GM13976 (cell line): ENCODE results near the gene TPD52L2.

ENCODE experiments used
- DNase-seq: peaks from one replicate; pipeline ENCODE4 v3.0.0; 2012; ENCODE audit warnings: low spot score
- in situ Hi-C: fragments of 300-500 bp; cut with MboI; formaldehyde crosslinking; loops from one replicate; pipeline ENCODE4 v1.12.0; 2022; ENCODE audit warnings: low sequenced_read_pairs, mixed read lengths, inconsistent platforms; ENCODE audit not compliant: unreplicated experiment
- TF ChIP-seq, protein P1 (sequence below): IDR thresholded peaks from 2 replicates; pipeline ENCODE4 v1.5.1; 2012; ENCODE audit warnings: borderline replicate concordance, mild to moderate bottlenecking; ENCODE audit not compliant: insufficient read depth; ENCODE audit errors: extremely low read depth, missing control alignments, control extremely low read depth

Gene TPD52L2

DNA sequence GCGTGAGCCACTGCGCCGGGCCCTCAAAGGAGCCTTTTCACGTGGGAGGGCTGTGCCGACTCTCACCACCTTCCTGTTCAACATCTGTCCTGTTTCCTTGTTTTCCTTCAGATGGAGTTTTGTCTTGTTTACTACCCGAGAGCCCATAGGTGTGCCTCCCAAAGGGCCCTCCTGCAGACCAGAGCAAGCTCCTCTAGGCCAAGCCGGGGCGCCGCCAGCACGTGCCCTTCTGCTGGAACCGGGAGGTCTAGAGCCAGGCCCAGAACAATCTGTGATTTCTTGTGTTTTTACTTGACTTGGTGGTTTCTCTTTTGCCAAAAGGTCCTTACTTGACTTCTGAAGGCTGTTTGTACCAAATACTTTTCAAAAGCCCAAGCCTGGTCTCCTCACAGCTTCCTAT lies 21.9 kb downstream of the TPD52L2 start:
- in situ Hi-C loops, result no loop called here
- TF ChIP-seq, protein P1, sequence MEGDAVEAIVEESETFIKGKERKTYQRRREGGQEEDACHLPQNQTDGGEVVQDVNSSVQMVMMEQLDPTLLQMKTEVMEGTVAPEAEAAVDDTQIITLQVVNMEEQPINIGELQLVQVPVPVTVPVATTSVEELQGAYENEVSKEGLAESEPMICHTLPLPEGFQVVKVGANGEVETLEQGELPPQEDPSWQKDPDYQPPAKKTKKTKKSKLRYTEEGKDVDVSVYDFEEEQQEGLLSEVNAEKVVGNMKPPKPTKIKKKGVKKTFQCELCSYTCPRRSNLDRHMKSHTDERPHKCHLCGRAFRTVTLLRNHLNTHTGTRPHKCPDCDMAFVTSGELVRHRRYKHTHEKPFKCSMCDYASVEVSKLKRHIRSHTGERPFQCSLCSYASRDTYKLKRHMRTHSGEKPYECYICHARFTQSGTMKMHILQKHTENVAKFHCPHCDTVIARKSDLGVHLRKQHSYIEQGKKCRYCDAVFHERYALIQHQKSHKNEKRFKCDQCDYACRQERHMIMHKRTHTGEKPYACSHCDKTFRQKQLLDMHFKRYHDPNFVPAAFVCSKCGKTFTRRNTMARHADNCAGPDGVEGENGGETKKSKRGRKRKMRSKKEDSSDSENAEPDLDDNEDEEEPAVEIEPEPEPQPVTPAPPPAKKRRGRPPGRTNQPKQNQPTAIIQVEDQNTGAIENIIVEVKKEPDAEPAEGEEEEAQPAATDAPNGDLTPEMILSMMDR, result no peak
- no peak for DNase-seq

DNA sequence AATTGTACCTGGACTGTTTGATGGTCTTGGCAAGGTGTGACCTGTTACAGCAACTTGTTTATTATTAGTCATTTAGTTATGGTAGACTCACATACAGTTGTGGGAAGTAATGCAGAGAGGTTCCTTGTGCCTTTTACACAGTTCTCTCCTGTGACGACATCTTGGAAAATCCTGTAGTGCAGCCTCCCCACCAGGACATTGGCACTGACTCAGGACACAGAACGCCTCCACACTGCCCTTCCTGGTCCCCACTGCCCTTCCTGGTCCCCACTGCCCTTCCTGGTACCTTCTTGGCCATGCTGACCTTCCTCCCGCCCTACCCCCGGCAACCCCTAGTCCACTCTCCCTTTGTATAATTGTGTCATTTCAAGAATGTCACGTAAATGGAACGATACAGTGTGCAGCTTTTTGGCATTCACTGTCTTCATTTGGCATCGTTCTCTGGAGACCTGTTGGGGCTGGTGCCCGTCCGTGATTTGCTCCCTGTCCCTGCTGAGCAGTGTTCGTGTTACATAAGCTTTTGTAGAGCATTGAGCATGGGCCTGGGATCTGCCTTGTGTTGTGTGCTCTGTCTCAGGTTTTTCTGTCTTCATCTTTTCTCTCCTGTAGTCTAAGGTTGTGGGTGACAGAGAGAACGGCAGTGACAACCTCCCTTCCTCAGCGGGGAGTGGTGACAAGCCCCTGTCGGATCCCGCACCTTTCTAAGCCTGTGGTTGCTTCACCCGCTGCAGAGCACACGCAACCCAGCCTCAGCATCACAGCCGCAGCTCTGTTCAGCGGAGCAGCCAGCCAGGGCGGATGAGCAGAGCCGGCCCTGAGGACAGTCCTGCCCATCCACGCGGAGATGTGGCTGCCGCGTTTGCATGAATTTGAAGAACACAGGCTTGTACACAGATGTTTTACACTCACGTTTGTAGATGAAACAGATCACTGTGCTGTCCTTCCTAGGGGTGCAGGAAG lies 24.5 kb downstream of the TPD52L2 start:
- TF ChIP-seq, protein P1, result no peak
- no peak for DNase-seq
- in situ Hi-C loops, result no loop called here

DNA sequence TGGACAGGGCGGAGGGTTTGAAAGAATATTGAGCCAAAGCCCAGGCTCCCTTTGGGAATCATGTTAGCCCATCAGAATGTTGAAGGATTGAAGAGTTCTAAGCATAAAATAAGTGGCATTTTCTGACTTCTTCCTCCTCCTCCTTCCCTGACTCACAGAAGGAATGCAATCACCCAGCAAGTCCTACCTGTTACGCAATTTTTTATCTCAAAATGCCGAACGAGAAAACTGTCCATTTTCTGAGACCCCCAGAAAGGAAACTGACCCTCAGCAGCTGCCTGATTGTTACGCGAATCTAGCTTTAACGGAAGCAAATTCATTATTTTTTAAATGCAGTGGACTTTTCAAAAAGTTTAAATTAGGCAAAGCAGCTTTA lies 25.1 kb downstream of the TPD52L2 start:
- DNase-seq, result no peak
- in situ Hi-C loops, result no loop called here
- TF ChIP-seq, protein P1, result no peak

DNA sequence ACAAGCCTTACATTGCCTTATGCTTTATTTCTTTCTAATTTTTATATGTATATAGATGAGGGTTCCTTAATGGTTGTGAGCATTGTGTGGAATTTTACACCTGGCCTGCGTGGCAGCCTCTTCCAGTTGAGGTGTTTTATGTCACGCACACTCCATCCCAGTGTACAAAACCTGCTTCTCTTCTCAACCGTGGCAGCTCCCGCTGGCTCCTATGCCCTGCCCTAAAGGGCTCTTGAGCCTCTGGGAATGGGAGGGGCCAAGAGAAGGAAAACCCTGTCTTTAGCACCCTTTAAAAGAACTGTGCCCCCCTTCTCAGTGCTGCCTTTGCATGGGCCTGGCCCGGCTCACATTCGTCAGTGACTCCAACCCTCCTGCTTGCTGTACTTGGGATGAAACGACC lies 25.5 kb downstream of the TPD52L2 start:
- in situ Hi-C loops, result no loop called here
- TF ChIP-seq, protein P1, result no peak
- no peak for DNase-seq

DNA sequence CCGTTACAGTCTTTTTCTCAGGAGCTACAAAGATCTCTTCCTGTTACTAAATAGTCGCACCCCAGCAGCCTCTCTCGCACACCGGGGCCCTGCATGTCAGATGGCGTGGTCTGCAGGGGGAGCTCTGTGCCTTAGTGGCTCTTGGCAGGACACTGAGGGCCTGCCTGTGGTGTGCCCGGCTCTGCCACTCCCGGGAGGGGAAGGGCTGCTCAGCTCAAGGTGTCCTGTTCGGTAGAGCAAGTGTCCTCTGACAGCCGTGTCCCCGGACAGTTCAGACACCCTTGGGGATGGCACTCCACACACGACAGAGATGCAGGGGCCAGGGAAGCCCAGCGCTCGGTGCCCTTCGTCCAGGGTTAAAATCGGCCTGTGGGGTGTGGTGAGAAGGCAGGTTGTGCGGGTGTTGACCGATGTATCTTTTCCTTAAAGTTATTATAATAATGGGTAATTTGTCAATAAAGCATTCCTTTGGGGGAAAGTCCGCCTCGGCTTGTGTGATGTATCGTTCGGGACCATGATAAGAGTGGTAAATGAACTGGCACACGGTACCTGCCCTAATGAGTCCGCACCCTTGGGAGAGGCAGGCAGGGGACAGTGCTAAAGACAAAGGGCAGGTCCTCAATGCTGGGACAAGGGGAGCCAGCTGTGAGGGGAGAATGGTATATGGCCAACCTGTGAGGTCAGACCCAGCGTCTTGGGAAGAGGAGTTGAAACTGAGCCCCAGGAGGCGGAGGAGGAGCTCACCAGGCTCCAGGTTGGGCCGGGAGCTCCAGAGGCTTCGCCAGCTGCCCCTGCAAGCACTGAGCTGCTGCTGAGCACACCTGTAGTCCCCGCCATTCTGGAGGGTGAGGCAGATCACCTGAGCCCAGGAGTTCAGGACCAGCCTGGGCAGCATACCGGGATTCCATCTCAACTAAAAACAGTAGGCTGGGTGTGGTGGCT lies 26.3 kb downstream of the TPD52L2 start:
- in situ Hi-C loops, result no loop called here

DNA sequence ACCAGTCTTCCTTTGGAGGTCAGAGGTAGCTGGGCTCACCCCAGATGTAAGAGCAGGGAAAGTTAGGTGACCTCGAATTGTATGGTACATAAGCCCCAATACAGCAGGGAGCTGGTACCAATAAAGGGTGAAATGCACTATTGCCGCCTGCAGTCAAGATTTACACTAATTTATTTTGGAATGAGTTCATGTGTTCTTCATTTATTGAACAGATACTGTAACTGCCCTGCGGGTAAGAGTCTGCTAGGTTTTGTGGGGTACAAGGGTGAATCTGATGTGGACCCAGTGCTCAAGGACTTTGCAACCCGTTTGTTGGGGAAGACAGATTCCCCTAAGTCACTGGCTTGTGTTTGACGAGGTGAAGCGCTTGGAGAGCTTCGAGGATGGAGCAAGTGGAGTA lies 27.3 kb downstream of the TPD52L2 start:
- TF ChIP-seq, protein P1, result no peak
- no peak for DNase-seq
- in situ Hi-C loops, result no loop called here

More for the DNA sequence above, 26.3 kb downstream of the TPD52L2 start:
- TF ChIP-seq, protein P1, result no peak
- no peak for DNase-seq
